OCI-LY3 (cell line): ENCODE results near the gene IQSEC1.
A peak's percentile ranks its signal among the peaks of the same experiment; 100 is the strongest.

ENCODE experiments used
- H2AFZ ChIP-seq: fragments of 200-600, 300-600 bp; shearing (Covaris generic); 2 replicates; pipeline ENCODE4 v1.6.0; 2014; ENCODE audit warnings: antibody characterized with exemption, low read depth, low read length
- H3K27ac ChIP-seq: fragments of 200-600, 300-600 bp; sonication (generic); 2 replicates; pipeline ENCODE4 v1.5.1; 2014; ENCODE audit warnings: mild to moderate bottlenecking, low read length, moderate library complexity, mixed read lengths
- H3K27me3 ChIP-seq: fragments of 200-600, 300-600 bp; sonication (generic); 2 replicates; pipeline ENCODE4 v1.6.1; 2014; ENCODE audit warnings: low read depth, low read length, mixed read lengths
- H3K36me3 ChIP-seq: fragments of 200-600, 300-600 bp; sonication (generic); replicated peaks from 2 replicates; pipeline ENCODE3; 2014; ENCODE audit warnings: low read depth, low read length, mixed read lengths
- H3K4me1 ChIP-seq: fragments of 300-600, 200-600 bp; sonication (generic); 2 replicates; pipeline ENCODE4 v1.6.1; 2014; ENCODE audit warnings: low read length, mixed read lengths
- H3K4me2 ChIP-seq: fragments of 200-600, 300-600 bp; sonication (generic); 2 replicates; pipeline ENCODE4 v1.6.1; 2014; ENCODE audit warnings: low read length, mixed read lengths
- H3K4me3 ChIP-seq: fragments of 300-600, 200-600 bp; sonication (generic); 2 replicates; pipeline ENCODE4 v1.5.1; 2014; ENCODE audit warnings: antibody characterized with exemption, mild to moderate bottlenecking, low read length, moderate library complexity
- H3K79me2 ChIP-seq: fragments of 300-600, 200-600 bp; shearing (Covaris generic); 2 replicates; pipeline ENCODE4 v1.6.1; 2014; ENCODE audit warnings: mild to moderate bottlenecking, low read length, mixed read lengths
- H3K9ac ChIP-seq: fragments of 300-600, 200-600 bp; shearing (Covaris generic); 2 replicates; pipeline ENCODE4 v1.6.0; 2014; ENCODE audit warnings: mild to moderate bottlenecking, low read length, moderate library complexity
- H3K9me3 ChIP-seq: fragments of 200-600, 300-600 bp; shearing (Covaris generic); 2 replicates; pipeline ENCODE4 v1.6.1; 2014; ENCODE audit warnings: low read length, mixed read lengths; ENCODE audit not compliant: insufficient read depth
- H4K20me1 ChIP-seq: fragments of 200-600, 300-600 bp; sonication (generic); 2 replicates; pipeline ENCODE4 v1.6.1; 2016; ENCODE audit warnings: low read length, mixed read lengths; ENCODE audit not compliant: insufficient read depth
- EZH2phosphoT487 ChIP-seq: fragments of 200-600 bp; shearing (Covaris generic); IDR thresholded peaks from 2 replicates; pipeline ENCODE4 v1.6.1; 2018; ENCODE audit warnings: antibody characterized with exemption, mixed run types, low read depth
- TF ChIP-seq, protein P1 (sequence below): fragments of 200-600, 300-600 bp; sonication (generic); IDR thresholded peaks from 2 replicates; pipeline ENCODE4 v1.5.1; 2014; ENCODE audit warnings: antibody characterized with exemption, low read length, low read depth

The IQSEC1 gene

DNA sequence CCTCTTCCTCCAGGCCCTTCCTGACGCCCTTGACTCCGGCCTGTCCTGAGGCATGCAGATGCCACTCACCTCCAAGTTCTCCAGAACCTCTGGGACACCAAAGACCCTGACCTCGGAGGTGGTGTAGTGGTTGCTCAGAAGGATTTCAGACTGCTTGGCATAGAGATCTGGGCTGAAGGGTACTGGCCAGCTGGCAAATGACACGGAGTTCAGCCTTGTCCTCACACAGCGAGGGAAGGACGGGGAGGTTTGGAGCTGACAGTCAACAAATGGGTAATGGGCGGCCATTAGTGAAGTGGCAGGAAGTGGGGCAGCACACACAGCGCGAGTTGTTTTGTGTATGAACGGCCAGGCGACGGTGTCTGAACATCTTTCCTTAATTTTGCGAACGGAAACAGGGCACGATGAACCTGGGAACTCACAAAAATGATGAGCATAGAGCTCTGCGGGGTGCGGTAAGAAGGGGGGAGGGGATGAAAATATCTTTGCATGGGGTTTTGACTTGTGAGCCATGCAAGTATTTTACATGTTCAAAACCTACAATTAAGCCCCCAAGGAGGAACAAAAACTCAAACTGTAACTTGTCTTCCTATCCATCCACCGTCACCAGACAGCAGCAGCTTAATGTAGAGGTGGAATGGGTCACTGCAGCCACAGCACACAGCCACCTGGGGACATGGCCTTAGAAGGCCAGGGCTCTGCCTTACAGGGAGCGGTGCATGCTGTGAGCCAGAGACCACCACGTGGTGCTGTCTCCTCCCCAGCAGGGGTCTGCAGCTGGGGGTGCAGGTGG is 188.2 kb downstream of the IQSEC1 start:
- Histone ChIP-seq H3K4me1 (peaks cover 49% of the 10 kb centered on the region), H2AFZ (peak overlapping the region; percentile 92), H3K9ac (peak overlapping the region; percentile 49; the same call in 1 of the 2 replicates), H4K20me1 (no peaks in the 10 kb centered on the region), H3K9me3 (no peaks in the 10 kb centered on the region), H3K4me3 (peak overlapping the region; percentile 73), H3K36me3 (no peaks in the 10 kb centered on the region), H3K4me2 (peak overlapping the region; percentile 93), H3K27ac (peak overlapping the region; percentile 20; the same call in 1 of the 2 replicates), H3K27me3 (peaks cover 36% of the 10 kb centered on the region), H3K79me2 (no peaks in the 10 kb centered on the region)
- no peak for TF ChIP-seq EZH2phosphoT487
- TF ChIP-seq, protein P1, sequence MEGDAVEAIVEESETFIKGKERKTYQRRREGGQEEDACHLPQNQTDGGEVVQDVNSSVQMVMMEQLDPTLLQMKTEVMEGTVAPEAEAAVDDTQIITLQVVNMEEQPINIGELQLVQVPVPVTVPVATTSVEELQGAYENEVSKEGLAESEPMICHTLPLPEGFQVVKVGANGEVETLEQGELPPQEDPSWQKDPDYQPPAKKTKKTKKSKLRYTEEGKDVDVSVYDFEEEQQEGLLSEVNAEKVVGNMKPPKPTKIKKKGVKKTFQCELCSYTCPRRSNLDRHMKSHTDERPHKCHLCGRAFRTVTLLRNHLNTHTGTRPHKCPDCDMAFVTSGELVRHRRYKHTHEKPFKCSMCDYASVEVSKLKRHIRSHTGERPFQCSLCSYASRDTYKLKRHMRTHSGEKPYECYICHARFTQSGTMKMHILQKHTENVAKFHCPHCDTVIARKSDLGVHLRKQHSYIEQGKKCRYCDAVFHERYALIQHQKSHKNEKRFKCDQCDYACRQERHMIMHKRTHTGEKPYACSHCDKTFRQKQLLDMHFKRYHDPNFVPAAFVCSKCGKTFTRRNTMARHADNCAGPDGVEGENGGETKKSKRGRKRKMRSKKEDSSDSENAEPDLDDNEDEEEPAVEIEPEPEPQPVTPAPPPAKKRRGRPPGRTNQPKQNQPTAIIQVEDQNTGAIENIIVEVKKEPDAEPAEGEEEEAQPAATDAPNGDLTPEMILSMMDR = no peak

DNA sequence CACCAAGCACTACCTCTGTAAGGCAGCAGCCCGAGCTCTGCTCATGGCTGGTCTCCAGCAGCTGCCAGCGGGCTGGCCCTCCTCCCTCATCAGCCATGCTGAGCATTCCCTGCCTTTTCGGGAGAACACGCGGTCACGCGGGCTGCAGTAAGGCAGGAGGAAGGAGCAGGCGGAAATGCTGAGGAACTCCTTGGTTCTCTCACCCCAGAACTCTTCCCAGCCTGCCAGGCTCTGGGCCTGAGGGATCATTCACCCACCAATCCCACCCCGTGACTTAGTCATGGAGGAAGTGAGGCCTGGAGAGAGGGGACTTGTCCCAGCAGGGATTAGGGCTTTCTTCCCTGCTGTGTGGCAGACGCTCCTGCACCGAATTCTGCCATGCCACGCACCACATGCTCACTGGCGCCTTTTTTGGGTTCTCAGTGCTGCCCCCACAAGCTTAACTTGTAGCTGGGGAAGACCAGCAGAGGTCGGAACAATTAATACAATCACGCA is 189.0 kb downstream of the IQSEC1 start:
- TF ChIP-seq, protein P1 = no peak
- TF ChIP-seq EZH2phosphoT487 = no peak
- Histone ChIP-seq H3K4me1 (peaks cover 47% of the 10 kb centered on the region), H3K4me2 (peak overlapping the region; percentile 93), H3K36me3 (no peaks in the 10 kb centered on the region), H3K27me3 (peaks cover 31% of the 10 kb centered on the region), H3K9me3 (no peaks in the 10 kb centered on the region), H3K27ac (no peak overlapping the region), H3K9ac (0 out of 2 replicates have a peak overlapping the region, but pooled peaks have one; percentile 49), H4K20me1 (no peaks in the 10 kb centered on the region), H2AFZ (peak overlapping the region; percentile 92; the same call in 1 of the 2 replicates), H3K4me3 (peak overlapping the region; percentile 73; the same call in 1 of the 2 replicates), H3K79me2 (no peaks in the 10 kb centered on the region)

DNA sequence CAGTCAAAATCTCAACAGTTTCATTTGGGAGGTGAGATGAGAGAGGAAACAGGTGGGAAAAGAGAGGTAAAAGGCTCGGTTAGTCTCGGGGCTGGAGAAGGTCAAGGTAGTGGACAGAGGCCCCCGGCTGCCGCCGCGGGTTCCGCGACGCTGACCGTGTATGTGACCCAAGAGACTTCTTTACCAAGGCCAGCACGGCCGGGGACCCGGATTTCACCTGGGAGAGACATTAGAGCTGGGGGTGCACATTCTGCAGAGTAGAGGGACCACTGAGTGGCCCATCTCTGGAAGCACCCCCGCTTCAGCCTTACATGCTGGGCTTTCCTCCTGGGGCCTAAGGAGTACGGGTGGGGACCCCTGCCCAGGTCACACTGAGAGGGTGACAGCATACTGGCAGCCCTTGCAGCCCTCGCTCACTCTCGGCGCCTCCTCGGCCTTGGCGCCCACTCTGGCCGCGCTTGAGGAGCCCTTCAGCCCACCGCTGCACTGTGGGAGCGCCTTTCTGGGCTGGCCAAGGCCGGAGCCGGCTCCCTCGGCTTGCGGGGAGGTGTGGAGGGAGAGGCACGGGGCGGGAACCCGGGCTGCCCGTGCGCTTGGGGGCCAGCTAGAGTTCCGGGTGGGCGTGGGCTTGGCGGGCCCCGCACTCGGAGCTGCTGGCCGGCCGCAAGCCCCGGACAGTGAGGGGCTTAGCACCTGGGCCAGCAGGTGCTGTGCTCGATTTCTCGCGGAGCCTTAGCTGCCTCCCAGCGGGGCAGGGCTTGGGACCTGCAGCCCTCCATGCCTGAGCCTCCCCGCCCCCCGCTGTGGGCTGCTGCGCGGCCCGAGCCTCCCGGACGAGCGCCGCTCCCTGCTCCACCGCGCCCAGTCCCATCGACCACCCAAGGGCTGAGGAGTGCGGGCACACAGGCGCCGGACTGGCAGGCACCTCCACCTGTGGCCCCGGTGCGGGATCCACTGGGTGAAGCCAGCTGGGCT is 190.6 kb downstream of the IQSEC1 start:
- Histone ChIP-seq H3K9ac (peak overlapping the region; percentile 3; the same call in 1 of the 2 replicates), H3K4me1 (peaks cover 44% of the 10 kb centered on the region), H3K9me3 (no peaks in the 10 kb centered on the region), H3K27me3 (peaks cover 14% of the 10 kb centered on the region), H3K4me3 (0 out of 2 replicates have a peak overlapping the region, but pooled peaks have one; percentile 25), H2AFZ (no peak overlapping the region), H3K4me2 (peak overlapping the region; percentile 45), H3K36me3 (no peaks in the 10 kb centered on the region), H3K79me2 (no peaks in the 10 kb centered on the region), H3K27ac (peak overlapping the region; percentile 17; the same call in 1 of the 2 replicates), H4K20me1 (no peaks in the 10 kb centered on the region)
- TF ChIP-seq EZH2phosphoT487 = no peak
- TF ChIP-seq, protein P1 = no peak
